ENCODE measurements around the gene OXER1.

DNA sequence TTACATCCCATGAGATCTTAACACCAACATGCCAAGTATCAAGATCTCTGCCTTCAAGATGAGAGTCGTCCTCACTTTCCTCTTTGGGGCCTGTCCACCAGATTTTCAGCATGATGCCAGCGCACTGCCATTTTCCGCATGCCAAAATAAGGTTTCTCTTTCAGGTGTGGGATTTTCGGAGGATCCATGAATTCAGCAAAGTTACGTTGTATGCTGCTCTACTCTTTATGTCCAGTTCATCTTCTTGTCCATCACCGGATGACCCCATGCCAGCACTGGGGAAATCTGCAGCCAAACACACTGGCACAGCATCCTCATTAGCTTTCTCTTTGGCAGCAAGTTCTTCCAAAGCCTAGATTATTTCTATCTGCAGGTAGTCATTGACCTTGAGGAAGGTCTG, 33.3 kb upstream of the OXER1 start:
- TF ChIP-seq, protein P1, sequence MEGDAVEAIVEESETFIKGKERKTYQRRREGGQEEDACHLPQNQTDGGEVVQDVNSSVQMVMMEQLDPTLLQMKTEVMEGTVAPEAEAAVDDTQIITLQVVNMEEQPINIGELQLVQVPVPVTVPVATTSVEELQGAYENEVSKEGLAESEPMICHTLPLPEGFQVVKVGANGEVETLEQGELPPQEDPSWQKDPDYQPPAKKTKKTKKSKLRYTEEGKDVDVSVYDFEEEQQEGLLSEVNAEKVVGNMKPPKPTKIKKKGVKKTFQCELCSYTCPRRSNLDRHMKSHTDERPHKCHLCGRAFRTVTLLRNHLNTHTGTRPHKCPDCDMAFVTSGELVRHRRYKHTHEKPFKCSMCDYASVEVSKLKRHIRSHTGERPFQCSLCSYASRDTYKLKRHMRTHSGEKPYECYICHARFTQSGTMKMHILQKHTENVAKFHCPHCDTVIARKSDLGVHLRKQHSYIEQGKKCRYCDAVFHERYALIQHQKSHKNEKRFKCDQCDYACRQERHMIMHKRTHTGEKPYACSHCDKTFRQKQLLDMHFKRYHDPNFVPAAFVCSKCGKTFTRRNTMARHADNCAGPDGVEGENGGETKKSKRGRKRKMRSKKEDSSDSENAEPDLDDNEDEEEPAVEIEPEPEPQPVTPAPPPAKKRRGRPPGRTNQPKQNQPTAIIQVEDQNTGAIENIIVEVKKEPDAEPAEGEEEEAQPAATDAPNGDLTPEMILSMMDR (IDR thresholded peaks at IDR 0.05): no peak
- TF ChIP-seq POLR2A (IDR thresholded peaks at IDR 0.05): no peak

All from lower leg skin (tissue), 3 donors.